ENCODE results near the gene PP2D1. TPM values are rescaled to one million over a fixed set of nuclear protein-coding genes. Genes with fewer than 3 reads are reported as not detected.

The PP2D1 gene
- total and polyA plus RNA-seq, 9 of the 15 experiments (the other 6 are each of a cell fraction or from before 2014, with no cell fraction given): 0.07 to 0.10 TPM; not detected in 7

DNA sequence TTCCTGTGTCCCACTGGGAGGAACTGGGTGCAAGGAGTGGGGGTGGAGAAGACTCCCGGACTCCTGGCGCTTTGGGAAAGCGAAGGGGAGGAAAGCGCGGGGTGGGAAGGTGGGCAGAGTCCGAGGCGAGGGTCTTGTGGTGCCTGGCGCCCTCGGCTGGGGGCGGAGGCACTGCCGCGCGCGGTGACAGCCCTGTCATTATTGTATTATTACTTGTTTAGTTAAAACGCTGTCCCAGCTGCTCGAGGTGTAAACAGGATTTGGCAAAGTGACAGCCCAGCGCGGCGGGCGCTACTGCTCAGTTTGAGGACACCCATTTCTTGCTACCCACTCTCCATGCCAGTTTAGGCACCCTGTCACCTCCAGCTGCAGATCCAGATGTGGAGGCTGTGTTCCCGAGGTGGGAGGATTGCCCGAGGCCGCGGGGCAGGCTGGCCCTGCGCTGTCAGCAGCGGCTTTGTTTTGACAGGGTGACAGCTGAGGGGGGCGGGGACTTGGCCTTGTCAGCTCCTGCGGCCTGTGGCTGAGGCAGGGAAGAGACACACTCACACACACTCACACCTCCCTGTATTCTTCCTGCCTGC lies 29.2 kb upstream of the PP2D1 start:
- H4K20me1 ChIP-seq (replicated peaks; ENCODE audit: control insufficient read depth, insufficient read depth, low read length): peaks cover 16% of the 10 kb centered on the region
- H3K9ac ChIP-seq (ENCODE audit: insufficient read depth in 1 of 2, low read depth in 2 of 2, low read length in 2 of 2): peak overlapping the region; percentile 70 to 96
- peak; percentile 83 for ATAC-seq
- intact Hi-C loops (cut with micrococcal nuclease) (loop anchor here (1.0 to 10.0 kb wide), 5 partner anchors 18 to 692 kb away; partner anchors contain the start of gene SGO1), in situ Hi-C loops (cut with MboI) (loop anchor here (5.0 kb wide), 1 partner anchor 94 kb away; the partner anchor contains the start of gene RAB5A)
- ChIA-PET CTCF (ENCODE audit: low intra/inter-chr PET ratio) (interaction anchor here (0.7 to 1.2 kb wide), 2 partner anchors 155 to 156 kb away, joined by 3 to 4 read pairs; no protein-coding TSS in a partner anchor), POLR2A (interaction anchor here (0.6 to 3.0 kb wide), 16 partner anchors 10 to 153 kb away, joined by 3 to 32 read pairs (median 3); partner anchors contain the start of gene SGO1)
- peaks cover 26 to 29% of the 10 kb centered on the region in 2 experiments; a peak in 4 of 5 replicates for H3K4me1 ChIP-seq (replicated peaks in 1 of 2; ENCODE audit: control insufficient read depth in 2 of 2, insufficient read depth in 2 of 2, low read length in 2 of 2)
- H2AFZ ChIP-seq (ENCODE audit: low read depth, low read length): peak overlapping the region; percentile 91
- FAIRE-seq: peak; percentile 90
- DNase-seq (ENCODE audit: extremely low read depth in 1 of 4, low spot score in 3 of 4): peak; percentile 67 to 94 (median 78)
- no peaks in the 10 kb centered on the region for H3K27me3 ChIP-seq (ENCODE audit: control insufficient read depth in 2 of 2, insufficient read depth in 2 of 2, low read length in 2 of 2)
- WGBS (ENCODE audit: insufficient coverage, low coverage, missing lambda C conversion rate): under 1% methylated on average over 28 of the region's 28 CpGs
- peak overlapping the region; percentile 66 for H3K27ac ChIP-seq (ENCODE audit: extremely low read depth, low read depth, low read length)
- H3K9me3 ChIP-seq (replicated peaks; ENCODE audit: control insufficient read depth, insufficient read depth, low read depth, low read length): no peaks in the 10 kb centered on the region
- H3K9me1 ChIP-seq (ENCODE audit: control insufficient read depth, insufficient read depth, low read length): no peaks in the 10 kb centered on the region
- peak overlapping the region; percentile 72 for H3K4me3 ChIP-seq
- H3K36me3 ChIP-seq (ENCODE audit: control insufficient read depth, insufficient read depth, low read length): 0 out of 3 replicates have a peak, but pooled peaks cover 5% of the 10 kb centered on the region
- H3K79me2 ChIP-seq (ENCODE audit: control insufficient read depth, insufficient read depth, low read length): peaks cover 38% of the 10 kb centered on the region
- no TSS peak for BruUV-seq (replicated peaks)
- H3K4me2 ChIP-seq (ENCODE audit: insufficient read depth, low read length): peak overlapping the region; percentile 96
- TF ChIP-seq RFX7 (CRISPR knock-in tag; IDR thresholded peaks at IDR 0.05) (no peak), FOXK2 (conservative IDR thresholded peaks at IDR 0.05 in 1 of 2, IDR thresholded peaks at IDR 0.05 in 1 of 2; ENCODE audit: low read depth in 2 of 2) (peak in 1 of 2 experiments; percentile 97), SPI1 (IDR thresholded peaks at IDR 0.05; ENCODE audit: borderline replicate concordance, low read depth, low read length) (no peak), SOX6 (IDR thresholded peaks at IDR 0.05) (peak; percentile 46), CXXC5 (CRISPR knock-in tag; IDR thresholded peaks at IDR 0.05) (peak; percentile 14), KAT8 (IDR thresholded peaks at IDR 0.05; ENCODE audit: low read depth) (no peak), TBL1XR1 (IDR thresholded peaks at IDR 0.05; ENCODE audit: low read length in 2 of 2) (peak in 1 of 2 experiments; percentile 13; a peak in 1 of 4 replicates), NFE2 (IDR thresholded peaks at IDR 0.05; ENCODE audit: low read depth) (0 out of 2 replicates have a peak, but pooled peaks have one; percentile 17), PURB (CRISPR knock-in tag; IDR thresholded peaks at IDR 0.05; ENCODE audit: low read depth) (no peak), SIN3B (IDR thresholded peaks at IDR 0.05; ENCODE audit: low read depth) (no peak), NR3C1 (CRISPR knock-in tag; IDR thresholded peaks at IDR 0.05) (no peak), FIP1L1 (IDR thresholded peaks at IDR 0.05; ENCODE audit: low read depth, low read length, poor library complexity, severe bottlenecking) (peak; percentile 34), ZZZ3 (IDR thresholded peaks at IDR 0.05) (no peak), ATF1 (CRISPR knock-in tag; IDR thresholded peaks at IDR 0.05) (no peak), ATF1 (tag; IDR thresholded peaks at IDR 0.05) (peak; percentile 69), ZFX (CRISPR knock-in tag; IDR thresholded peaks at IDR 0.05) (peak; percentile 27; the same call in 1 of the 2 replicates), POLR3A (IDR thresholded peaks at IDR 0.05; ENCODE audit: borderline replicate concordance, extremely low read depth, insufficient read depth, insufficient read length) (no peak)
- TF ChIP-seq, protein P1, sequence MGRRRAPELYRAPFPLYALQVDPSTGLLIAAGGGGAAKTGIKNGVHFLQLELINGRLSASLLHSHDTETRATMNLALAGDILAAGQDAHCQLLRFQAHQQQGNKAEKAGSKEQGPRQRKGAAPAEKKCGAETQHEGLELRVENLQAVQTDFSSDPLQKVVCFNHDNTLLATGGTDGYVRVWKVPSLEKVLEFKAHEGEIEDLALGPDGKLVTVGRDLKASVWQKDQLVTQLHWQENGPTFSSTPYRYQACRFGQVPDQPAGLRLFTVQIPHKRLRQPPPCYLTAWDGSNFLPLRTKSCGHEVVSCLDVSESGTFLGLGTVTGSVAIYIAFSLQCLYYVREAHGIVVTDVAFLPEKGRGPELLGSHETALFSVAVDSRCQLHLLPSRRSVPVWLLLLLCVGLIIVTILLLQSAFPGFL (CRISPR knock-in tag; IDR thresholded peaks at IDR 0.05): no peak
- TF ChIP-seq, protein P2, sequence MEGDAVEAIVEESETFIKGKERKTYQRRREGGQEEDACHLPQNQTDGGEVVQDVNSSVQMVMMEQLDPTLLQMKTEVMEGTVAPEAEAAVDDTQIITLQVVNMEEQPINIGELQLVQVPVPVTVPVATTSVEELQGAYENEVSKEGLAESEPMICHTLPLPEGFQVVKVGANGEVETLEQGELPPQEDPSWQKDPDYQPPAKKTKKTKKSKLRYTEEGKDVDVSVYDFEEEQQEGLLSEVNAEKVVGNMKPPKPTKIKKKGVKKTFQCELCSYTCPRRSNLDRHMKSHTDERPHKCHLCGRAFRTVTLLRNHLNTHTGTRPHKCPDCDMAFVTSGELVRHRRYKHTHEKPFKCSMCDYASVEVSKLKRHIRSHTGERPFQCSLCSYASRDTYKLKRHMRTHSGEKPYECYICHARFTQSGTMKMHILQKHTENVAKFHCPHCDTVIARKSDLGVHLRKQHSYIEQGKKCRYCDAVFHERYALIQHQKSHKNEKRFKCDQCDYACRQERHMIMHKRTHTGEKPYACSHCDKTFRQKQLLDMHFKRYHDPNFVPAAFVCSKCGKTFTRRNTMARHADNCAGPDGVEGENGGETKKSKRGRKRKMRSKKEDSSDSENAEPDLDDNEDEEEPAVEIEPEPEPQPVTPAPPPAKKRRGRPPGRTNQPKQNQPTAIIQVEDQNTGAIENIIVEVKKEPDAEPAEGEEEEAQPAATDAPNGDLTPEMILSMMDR (IDR thresholded peaks at IDR 0.05 in 2 of 3, conservative IDR thresholded peaks at IDR 0.05 in 1 of 3; ENCODE audit: insufficient read depth in 2 of 3, low read depth in 1 of 3, low read length in 3 of 3): peak in 2 of 3 experiments; percentile 17 to 42; a peak in 3 of 6 replicates

Data from K562 (cell line).